IPS-NIHi7 (cell line): ENCODE data around the gene PCNX2.

ENCODE experiments used
- DNase-seq: peaks from one replicate; pipeline ENCODE4 v3.0.0; 2012; ENCODE audit warnings: mixed read lengths; ENCODE audit errors: extremely low spot score

The PCNX2 gene

GRCh38 chr1:233295237-233295974 lies at the start of gene PCNX2:
TSS of gene PCNX2 (minus strand) at chr1:233295725. CDS start at chr1:233295478, 247 bp downstream.
- DNase-seq: peak; percentile 88

- DNase-seq: no peak
Measured at GRCh38 chr1:233343262-233343661, 47.7 kb upstream of the PCNX2 start.

DNA sequence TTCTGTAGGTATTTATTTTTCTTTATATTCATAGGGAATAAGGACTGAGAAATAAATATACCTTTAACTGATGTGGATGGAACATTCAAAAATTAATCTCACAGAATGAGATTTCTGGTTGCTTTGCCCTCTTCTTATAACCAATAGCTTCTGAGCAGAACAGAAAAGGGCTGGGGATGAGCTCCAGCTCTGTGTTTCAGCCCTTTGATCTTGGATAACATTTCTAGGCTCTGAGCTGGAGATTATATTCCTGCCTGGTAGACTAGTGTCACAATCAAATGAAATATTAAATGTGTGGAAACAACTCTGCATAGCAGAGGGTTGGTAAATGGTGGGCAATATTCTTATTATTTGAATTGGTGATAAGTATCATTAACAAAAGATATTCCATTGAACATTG lies 46.6 kb upstream of the PCNX2 start:
- no peak for DNase-seq

GRCh38 chr1:233340966-233341516 lies 45.5 kb upstream of the PCNX2 start:
- DNase-seq: no peak

DNA sequence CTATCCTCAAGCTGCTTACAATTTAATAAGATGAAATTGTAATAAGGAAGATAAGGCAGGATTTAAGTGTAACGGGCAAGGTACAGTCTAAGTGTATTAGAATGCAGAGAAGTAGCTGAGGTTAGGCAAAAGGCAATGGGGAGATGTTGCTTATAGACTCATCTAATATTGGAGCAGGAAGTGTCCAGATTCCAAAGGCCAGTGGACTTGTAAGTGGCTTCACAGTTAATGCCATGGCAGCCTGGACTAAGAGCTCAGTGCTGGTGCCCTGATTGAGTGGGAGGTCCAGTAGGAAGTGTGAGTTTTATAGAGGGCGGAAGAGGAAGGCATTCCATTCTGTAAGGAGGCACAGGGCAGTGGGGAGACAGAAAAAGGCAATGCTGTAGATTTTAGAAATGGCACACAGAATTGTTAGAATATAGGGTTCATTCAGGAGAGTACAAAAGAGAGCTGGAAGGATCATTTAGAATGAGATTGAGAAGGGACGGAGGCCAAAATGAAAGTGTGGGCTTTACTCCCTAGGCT lies 44.6 kb upstream of the PCNX2 start:
- DNase-seq: no peak

- no peak for DNase-seq
Measured at GRCh38 chr1:233338102-233338501, 42.6 kb upstream of the PCNX2 start.

DNA sequence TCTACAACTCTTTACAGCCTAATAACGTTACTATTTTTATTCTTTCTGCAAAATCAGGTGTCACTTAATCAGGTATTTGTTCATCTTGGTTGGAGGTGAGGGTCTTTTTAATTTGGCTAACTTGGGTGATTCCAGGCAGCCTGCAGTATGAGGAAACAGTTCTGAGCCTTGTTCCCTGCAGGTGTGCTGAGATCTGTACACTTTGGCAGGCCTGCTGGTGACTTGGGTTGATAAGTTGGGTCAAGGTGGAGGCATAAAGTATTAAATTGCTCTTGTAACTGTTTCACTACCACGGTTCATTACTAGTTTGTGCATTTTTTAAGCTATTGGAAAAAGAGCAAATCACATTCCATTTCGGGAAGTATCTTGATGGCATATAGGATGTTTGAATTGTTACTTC lies 42.0 kb upstream of the PCNX2 start:
- no peak for DNase-seq

DNA sequence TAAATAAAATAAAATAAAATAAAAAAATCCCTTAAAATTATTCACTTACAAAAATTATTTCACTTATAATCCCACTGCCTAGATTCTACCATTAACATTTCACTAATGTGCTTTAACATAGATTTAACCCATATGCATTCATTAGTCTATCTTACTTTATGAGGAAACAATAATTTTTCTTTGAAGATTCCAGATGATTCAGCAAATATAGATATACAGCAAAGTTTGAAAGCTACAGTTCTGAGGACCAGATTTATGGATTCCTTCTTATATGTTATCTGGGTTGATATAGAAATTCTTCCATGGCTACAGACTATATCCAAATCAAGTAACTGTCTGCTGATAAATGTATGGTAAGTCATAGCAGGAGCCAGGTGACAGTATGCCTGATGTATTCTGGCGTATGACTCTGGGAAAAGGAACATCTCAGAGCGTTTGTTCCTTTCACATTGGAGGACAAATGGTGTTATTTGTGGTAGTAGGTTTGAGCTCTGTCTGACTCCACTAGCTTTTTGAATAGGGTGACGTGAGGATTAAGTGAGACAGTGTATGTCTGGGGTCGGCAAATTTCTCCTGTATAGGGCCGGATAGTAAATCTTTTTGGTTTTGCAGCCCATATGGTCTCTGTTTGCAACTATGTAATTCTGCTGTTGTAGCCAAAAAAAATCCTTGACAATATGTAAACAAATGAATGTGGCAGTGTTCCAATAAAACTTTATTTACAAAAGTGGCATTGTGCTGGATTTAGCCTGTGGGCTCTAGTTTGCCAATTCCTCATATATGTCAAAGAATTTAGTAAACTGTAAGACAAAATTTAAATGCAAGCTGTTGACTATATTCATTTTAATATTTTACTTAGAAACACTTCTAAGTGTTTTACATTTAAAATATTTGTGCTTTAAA lies 41.3 kb upstream of the PCNX2 start:
- no peak for DNase-seq

GRCh38 chr1:233334092-233334491 lies 38.6 kb upstream of the PCNX2 start:
- no peak for DNase-seq

DNA sequence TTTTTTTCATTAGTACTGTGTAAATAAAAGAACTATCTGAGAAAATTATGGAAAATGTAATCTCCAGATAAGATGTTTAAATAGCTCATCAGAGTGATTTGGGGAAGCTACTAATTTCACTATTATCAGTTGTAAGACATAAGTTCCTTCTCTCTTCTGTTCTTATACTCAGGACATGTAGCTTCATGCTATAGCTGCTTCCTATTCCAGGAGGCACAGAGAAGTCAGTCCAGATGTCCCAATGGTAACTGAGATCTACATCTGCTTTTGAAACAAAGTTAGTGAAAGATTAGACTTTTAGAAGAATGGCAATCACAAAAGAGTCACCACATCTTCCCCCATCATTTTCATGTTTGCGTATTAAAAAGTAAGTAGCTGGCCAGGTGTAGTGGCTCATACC lies 37.6 kb upstream of the PCNX2 start:
- no peak for DNase-seq

DNA sequence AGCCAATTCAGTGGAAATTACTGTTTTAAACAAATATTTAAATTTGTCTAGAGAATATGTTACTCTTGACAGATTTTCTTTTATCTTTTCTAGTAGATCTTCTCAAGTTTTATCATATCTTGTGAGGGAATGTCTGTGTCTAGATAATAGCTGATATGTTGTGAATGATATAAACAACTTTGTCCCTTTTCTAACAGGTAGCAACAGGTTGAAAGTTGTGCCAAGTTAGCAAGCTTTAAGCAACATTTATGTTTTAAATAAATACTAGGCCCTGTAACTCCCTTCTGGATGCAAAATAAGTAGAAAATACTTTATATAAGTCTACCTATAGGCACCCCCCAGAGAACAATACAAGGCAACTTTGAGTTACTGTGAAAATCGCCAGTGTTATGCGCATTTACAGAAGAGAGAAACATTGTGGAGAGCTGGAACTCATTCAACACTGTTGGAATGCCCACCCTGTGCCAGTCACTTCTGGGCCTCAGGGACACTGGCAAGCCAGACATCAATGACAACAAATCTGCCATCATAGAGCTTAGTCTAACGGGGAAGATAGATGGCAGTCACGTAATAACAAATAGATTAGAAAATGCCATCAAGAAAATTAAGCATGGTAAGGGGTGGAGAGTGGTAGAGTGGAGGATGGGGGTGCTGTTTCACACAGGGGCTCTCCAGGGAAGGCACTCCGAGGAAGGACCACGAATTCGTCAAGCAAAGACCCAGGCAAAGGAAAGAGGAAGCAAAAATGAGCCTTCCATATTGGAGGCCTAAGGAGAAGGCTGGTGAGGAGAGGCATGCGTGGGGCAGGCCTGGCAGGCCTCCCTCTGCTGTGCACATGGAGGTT lies 36.4 kb upstream of the PCNX2 start:
- DNase-seq: no peak

DNA sequence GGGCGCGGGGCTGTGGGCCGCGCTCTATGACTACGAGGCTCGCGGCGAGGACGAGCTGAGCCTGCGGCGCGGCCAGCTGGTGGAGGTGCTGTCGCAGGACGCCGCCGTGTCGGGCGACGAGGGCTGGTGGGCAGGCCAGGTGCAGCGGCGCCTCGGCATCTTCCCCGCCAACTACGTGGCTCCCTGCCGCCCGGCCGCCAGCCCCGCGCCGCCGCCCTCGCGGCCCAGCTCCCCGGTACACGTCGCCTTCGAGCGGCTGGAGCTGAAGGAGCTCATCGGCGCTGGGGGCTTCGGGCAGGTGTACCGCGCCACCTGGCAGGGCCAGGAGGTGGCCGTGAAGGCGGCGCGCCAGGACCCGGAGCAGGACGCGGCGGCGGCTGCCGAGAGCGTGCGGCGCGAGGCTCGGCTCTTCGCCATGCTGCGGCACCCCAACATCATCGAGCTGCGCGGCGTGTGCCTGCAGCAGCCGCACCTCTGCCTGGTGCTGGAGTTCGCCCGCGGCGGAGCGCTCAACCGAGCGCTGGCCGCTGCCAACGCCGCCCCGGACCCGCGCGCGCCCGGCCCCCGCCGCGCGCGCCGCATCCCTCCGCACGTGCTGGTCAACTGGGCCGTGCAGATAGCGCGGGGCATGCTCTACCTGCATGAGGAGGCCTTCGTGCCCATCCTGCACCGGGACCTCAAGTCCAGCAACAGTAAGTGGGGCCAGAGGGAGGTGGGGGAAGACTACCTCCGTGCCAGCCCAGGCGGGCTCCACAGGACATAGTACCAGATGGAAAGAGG lies 32.8 kb upstream of the PCNX2 start:
- DNase-seq: peak; percentile 27

DNA sequence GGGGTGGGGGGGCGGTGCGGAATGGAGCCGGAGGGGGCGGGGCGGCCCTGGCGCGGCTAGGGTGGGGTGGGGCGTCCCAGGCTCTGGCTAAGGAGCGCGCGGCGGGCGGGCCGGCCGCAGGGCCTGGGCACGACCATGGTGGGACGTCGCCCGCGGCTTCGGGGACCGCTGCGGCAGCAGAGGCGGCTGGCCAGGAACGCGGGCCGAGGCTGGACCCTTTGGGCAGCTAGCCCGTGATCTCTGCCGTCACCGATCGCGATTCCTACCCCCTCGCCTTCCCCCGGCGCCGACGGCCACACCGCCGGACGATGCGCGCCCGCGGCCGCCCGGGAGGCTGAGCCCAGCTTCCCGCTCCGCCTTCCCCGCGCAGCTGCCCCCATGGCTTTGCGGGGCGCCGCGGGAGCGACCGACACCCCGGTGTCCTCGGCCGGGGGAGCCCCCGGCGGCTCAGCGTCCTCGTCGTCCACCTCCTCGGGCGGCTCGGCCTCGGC lies 32.2 kb upstream of the PCNX2 start, which contains the start of gene MAP3K21:
Gene MAP3K21, plus strand, starts transcription at position 74 of the 491 bp plus-strand sequence. Its CDS starts 305 bp downstream, at position 379.
- DNase-seq: no peak

- DNase-seq: peak; percentile 94
Measured at GRCh38 chr1:233326811-233327650, 31.5 kb upstream of the PCNX2 start.

DNA sequence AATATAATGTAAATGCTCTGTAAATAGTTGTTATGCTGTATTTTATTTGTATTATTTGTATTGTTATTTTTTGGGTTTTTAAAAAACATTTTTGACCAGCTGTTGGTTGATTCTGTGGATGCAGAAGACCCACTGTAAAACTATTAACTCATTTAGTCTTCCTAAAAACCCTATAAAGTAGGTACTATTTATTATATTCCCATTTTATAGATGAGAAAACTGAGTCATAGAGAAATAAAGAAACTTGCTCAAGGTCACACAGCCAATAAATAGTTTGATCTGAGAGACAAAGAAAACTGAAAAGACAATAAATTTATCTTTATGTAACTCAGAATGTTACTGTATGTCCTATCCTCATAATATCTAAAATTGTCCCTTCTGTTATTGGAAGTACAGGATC lies 30.8 kb upstream of the PCNX2 start:
- no peak for DNase-seq

- DNase-seq: no peak
Measured at GRCh38 chr1:233323718-233324117, 28.2 kb upstream of the PCNX2 start.

- DNase-seq: no peak
Measured at GRCh38 chr1:233320023-233320422, 24.5 kb upstream of the PCNX2 start.

GRCh38 chr1:233319272-233319671 lies 23.7 kb upstream of the PCNX2 start:
- DNase-seq: no peak

- no peak for DNase-seq
Measured at GRCh38 chr1:233316473-233316872, 20.9 kb upstream of the PCNX2 start.
